ENCODE results near the gene ILDR1. TPM values are rescaled to one million over a fixed set of nuclear protein-coding genes. Genes with fewer than 3 reads are reported as not detected.

Gene ILDR1
- polyA plus RNA-seq, 2 donors: 1.9 to 2.6 TPM

DNA sequence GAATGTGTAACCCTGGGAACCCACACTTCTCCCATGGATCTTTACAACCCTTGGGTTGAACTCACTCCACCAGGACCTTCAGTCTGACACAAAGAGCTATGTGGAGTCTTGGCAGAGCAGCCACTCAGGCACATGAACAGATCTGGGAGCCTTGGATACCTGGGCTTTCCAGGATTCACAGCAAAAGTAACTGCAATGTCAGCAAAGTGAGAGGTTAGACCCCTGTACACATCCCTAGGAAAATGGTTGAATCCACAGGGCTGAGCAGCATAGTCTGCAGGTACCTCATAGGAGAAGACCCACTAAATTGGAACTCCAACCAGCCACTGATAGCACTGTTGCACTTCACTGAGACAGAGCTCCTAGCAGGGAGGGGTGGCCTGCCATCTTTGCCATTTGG lies 59.6 kb downstream of the ILDR1 start:
- Histone ChIP-seq H3K9me3 (ENCODE audit: control insufficient read depth in 2 of 2, insufficient read depth in 1 of 2, low read depth in 1 of 2, low read length in 1 of 2) (no peaks in the 10 kb centered on the region), H3K4me3 (ENCODE audit: low read depth in 1 of 2, low read length in 2 of 2) (no peak overlapping the region), H3K4me1 (ENCODE audit: control insufficient read depth in 2 of 2, insufficient read depth in 2 of 2, low read length in 1 of 2) (no peaks in the 10 kb centered on the region), H3K27ac (ENCODE audit: low read depth in 2 of 2, low read length in 1 of 2) (no peak overlapping the region), H3K27me3 (ENCODE audit: control insufficient read depth in 1 of 2, insufficient read depth in 2 of 2, low read length in 2 of 2) (no peaks in the 10 kb centered on the region), H3K36me3 (ENCODE audit: control insufficient read depth in 2 of 2, insufficient read depth in 2 of 2, low read length in 1 of 2) (no peaks in the 10 kb centered on the region)

DNA sequence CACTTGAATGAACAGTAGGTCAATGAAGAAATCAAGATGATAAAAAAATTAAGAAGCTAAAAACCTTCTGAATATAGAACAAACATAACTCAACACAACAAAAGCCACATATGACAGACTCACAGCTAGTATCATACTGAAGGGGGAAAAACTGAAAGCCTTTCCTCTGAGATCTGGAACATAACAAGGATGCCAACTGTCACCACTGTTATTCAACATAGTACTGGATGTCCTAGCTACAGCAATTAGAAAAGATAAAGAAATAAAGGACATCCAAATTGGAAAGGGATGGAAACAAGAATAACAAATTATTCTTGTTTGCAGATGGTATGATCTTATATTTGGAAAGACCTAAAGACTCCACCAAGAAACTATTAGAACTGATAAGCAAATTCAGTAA lies 60.8 kb downstream of the ILDR1 start:
- Histone ChIP-seq H3K4me1 (ENCODE audit: control insufficient read depth in 2 of 2, insufficient read depth in 2 of 2, low read length in 1 of 2) (no peaks in the 10 kb centered on the region), H3K27ac (ENCODE audit: low read depth in 2 of 2, low read length in 1 of 2) (no peak overlapping the region), H3K36me3 (ENCODE audit: control insufficient read depth in 2 of 2, insufficient read depth in 2 of 2, low read length in 1 of 2) (no peaks in the 10 kb centered on the region), H3K27me3 (ENCODE audit: control insufficient read depth in 1 of 2, insufficient read depth in 2 of 2, low read length in 2 of 2) (no peaks in the 10 kb centered on the region), H3K9me3 (ENCODE audit: control insufficient read depth in 2 of 2, insufficient read depth in 1 of 2, low read depth in 1 of 2, low read length in 1 of 2) (no peaks in the 10 kb centered on the region), H3K4me3 (ENCODE audit: low read depth in 1 of 2, low read length in 2 of 2) (no peak overlapping the region)

DNA sequence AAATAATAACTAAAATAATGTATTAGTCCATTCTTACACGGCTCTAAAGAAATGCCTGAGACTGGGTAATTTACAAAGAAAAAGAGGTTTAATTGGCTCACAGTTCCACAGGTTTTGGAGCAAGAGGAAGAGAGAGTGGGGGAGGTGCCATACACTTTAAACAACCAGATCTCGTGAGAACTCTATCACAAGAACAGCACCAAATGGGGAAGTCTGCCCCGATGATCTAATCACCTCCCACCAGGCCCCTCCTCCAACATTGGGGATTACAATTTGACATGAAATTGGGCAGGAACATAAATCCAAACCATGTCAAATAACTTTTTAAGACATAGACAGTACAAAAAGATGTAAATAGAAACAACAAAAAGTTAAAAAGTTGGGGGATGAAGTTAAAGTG lies 63.2 kb downstream of the ILDR1 start:
- H3K4me1 ChIP-seq (ENCODE audit: control insufficient read depth in 2 of 2, insufficient read depth in 2 of 2, low read length in 1 of 2): no peaks in the 10 kb centered on the region
- H3K4me3 ChIP-seq (ENCODE audit: low read depth in 1 of 2, low read length in 2 of 2): no peak overlapping the region
- no peak overlapping the region for H3K27ac ChIP-seq (ENCODE audit: low read depth in 2 of 2, low read length in 1 of 2)
- H3K27me3 ChIP-seq (ENCODE audit: control insufficient read depth in 1 of 2, insufficient read depth in 2 of 2, low read length in 2 of 2): no peaks in the 10 kb centered on the region
- no peaks in the 10 kb centered on the region for H3K36me3 ChIP-seq (ENCODE audit: control insufficient read depth in 2 of 2, insufficient read depth in 2 of 2, low read length in 1 of 2)
- no peaks in the 10 kb centered on the region for H3K9me3 ChIP-seq (ENCODE audit: control insufficient read depth in 2 of 2, insufficient read depth in 1 of 2, low read depth in 1 of 2, low read length in 1 of 2)
- 73 to 76% methylated on average over 3 of the region's 3 CpGs for WGBS, 2 donors

DNA sequence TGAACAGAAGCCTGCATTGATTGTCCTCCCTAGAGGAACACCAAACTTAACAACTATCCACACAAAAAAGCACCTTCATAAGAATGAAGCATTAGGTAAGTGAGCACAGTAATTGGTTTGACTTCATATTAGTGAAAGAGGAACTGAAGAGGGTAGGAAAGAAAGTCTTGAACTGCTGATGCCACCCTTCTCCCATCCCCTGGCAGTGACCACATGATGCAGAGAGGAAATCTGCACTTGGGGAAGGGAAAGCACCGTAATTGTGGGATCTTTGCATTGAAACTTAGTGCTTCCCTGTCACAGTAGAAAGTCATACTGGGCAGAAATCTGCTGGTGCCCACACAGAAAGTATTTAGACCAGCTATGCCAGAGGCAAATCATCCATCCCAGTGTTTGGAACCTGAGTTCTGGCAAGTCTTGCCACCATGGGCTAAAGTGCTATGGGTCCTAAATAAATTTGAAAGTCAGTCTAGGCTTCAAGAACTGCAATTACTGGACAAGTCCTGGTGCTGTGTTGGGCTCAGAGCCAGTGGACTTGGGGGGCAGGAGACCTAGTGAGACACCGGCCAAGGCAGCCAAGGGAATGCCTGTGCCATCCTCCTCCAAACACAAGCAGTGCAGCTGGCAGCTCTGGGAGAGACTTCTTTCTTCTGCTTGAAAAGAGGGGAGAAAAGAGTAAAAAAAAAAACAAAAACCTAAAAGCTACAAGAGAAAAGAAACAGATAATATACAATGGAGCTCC lies 64.2 kb downstream of the ILDR1 start:
- 85 to 89% methylated on average over 2 of the region's 2 CpGs for WGBS, 2 donors
- H3K27ac ChIP-seq (ENCODE audit: low read depth in 2 of 2, low read length in 1 of 2): no peak overlapping the region

DNA sequence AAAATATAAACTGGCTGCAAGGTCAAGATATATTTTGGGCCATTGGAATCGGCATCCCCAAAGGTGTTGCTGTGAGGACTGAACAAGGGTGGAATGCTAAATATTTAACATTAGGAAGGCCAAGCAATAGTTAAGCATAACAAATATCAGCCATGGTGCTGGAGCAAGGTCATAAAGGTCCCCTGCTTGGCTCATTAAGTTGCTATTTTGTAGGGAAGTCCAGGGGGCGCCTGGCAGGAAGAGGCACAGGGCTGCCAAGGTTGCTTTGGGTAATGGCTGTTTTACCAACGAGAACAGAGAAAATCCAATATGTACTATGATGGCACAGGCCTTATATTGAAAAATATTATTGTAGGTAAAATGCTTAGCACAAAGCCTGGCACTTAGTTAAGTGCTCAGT lies 65.7 kb downstream of the ILDR1 start:
- H3K27ac ChIP-seq (ENCODE audit: low read depth in 2 of 2, low read length in 1 of 2): no peak overlapping the region
- H3K4me3 ChIP-seq (ENCODE audit: low read depth in 1 of 2, low read length in 2 of 2): no peak overlapping the region
- H3K27me3 ChIP-seq (ENCODE audit: control insufficient read depth in 1 of 2, insufficient read depth in 2 of 2, low read length in 2 of 2): no peaks in the 10 kb centered on the region
- no peaks in the 10 kb centered on the region for H3K4me1 ChIP-seq (ENCODE audit: control insufficient read depth in 2 of 2, insufficient read depth in 2 of 2, low read length in 1 of 2)
- peaks cover 0 to 2% of the 10 kb centered on the region in 2 donors for H3K9me3 ChIP-seq (ENCODE audit: control insufficient read depth in 2 of 2, insufficient read depth in 1 of 2, low read depth in 1 of 2, low read length in 1 of 2)
- H3K36me3 ChIP-seq (ENCODE audit: control insufficient read depth in 2 of 2, insufficient read depth in 2 of 2, low read length in 1 of 2): no peaks in the 10 kb centered on the region
- 78 to 79% methylated on average over 3 of the region's 3 CpGs for WGBS, 2 donors

More for the DNA sequence above, 64.2 kb downstream of the ILDR1 start:
- H3K27me3 ChIP-seq (ENCODE audit: control insufficient read depth in 1 of 2, insufficient read depth in 2 of 2, low read length in 2 of 2): no peaks in the 10 kb centered on the region
- no peak overlapping the region for H3K4me3 ChIP-seq (ENCODE audit: low read depth in 1 of 2, low read length in 2 of 2)
- no peaks in the 10 kb centered on the region for H3K9me3 ChIP-seq (ENCODE audit: control insufficient read depth in 2 of 2, insufficient read depth in 1 of 2, low read depth in 1 of 2, low read length in 1 of 2)
- H3K36me3 ChIP-seq (ENCODE audit: control insufficient read depth in 2 of 2, insufficient read depth in 2 of 2, low read length in 1 of 2): no peaks in the 10 kb centered on the region
- no peaks in the 10 kb centered on the region for H3K4me1 ChIP-seq (ENCODE audit: control insufficient read depth in 2 of 2, insufficient read depth in 2 of 2, low read length in 1 of 2)

DNA sequence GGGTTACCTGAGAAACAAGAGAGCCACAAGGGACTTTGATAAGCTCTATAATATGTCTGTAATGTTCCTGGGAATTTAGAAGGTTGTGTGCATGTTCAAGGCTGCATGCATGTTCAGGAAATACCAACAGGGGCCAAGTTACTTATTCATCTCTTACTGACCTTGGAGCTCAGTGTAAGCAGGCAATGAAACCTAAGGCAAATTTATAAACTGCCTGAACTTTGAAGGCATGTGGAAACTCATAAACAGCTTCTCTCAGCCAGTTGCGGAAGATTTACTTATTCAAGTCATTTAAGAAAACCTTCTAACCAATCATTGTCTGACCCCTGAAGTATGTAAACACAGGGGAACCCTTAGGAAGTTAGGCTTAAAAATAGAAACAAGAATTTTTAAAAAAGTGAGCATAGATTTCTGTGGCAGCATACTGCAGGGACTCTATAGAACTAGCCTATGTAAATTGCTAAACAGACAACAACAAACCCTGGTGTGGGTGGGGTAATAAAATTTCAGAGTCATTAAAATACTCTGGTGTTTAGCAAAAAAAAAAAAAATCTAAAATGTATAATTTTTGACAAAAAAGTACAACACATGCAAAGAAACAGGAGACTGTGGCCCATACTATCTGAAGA lies 70.6 kb downstream of the ILDR1 start:
- H3K4me1 ChIP-seq (ENCODE audit: control insufficient read depth in 2 of 2, insufficient read depth in 2 of 2, low read length in 1 of 2): no peaks in the 10 kb centered on the region
- WGBS, 2 donors: 20 to 67% methylated on average over 1 of the region's 1 CpG
- H3K27ac ChIP-seq (ENCODE audit: low read depth in 2 of 2, low read length in 1 of 2): no peak overlapping the region
- H3K36me3 ChIP-seq (ENCODE audit: control insufficient read depth in 2 of 2, insufficient read depth in 2 of 2, low read length in 1 of 2): no peaks in the 10 kb centered on the region
- no peak overlapping the region for H3K4me3 ChIP-seq (ENCODE audit: low read depth in 1 of 2, low read length in 2 of 2)
- peaks cover 0 to 2% of the 10 kb centered on the region in 2 donors for H3K9me3 ChIP-seq (ENCODE audit: control insufficient read depth in 2 of 2, insufficient read depth in 1 of 2, low read depth in 1 of 2, low read length in 1 of 2)
- H3K27me3 ChIP-seq (ENCODE audit: control insufficient read depth in 1 of 2, insufficient read depth in 2 of 2, low read length in 2 of 2): no peaks in the 10 kb centered on the region

DNA sequence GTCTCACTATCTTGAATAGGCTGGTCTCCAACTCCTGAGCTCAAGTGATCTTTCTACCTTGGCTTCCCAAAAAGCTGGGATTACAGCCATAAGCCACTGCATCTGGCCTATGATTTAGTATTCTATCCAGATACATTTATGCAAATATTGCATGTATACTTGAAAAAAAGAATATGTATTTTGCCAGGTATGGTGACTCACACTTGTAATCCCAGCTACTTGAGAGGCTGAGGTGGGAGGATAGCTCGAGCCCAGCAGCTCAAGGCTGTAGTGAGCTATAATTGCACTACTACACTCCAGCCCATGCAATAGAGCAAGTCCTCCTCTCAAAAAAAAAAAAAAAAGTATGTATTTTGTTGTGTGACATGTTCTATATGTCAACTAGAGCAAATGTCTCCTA lies 73.4 kb downstream of the ILDR1 start:
- H3K4me1 ChIP-seq (ENCODE audit: control insufficient read depth in 2 of 2, insufficient read depth in 2 of 2, low read length in 1 of 2): no peaks in the 10 kb centered on the region
- H3K9me3 ChIP-seq (ENCODE audit: control insufficient read depth in 2 of 2, insufficient read depth in 1 of 2, low read depth in 1 of 2, low read length in 1 of 2): peaks cover 0 to 2% of the 10 kb centered on the region in 2 donors
- no peaks in the 10 kb centered on the region for H3K36me3 ChIP-seq (ENCODE audit: control insufficient read depth in 2 of 2, insufficient read depth in 2 of 2, low read length in 1 of 2)
- 51 to 77% methylated on average over 1 of the region's 1 CpG for WGBS, 2 donors
- no peak overlapping the region for H3K27ac ChIP-seq (ENCODE audit: low read depth in 2 of 2, low read length in 1 of 2)
- H3K4me3 ChIP-seq (ENCODE audit: low read depth in 1 of 2, low read length in 2 of 2): no peak overlapping the region
- H3K27me3 ChIP-seq (ENCODE audit: control insufficient read depth in 1 of 2, insufficient read depth in 2 of 2, low read length in 2 of 2): no peaks in the 10 kb centered on the region

DNA sequence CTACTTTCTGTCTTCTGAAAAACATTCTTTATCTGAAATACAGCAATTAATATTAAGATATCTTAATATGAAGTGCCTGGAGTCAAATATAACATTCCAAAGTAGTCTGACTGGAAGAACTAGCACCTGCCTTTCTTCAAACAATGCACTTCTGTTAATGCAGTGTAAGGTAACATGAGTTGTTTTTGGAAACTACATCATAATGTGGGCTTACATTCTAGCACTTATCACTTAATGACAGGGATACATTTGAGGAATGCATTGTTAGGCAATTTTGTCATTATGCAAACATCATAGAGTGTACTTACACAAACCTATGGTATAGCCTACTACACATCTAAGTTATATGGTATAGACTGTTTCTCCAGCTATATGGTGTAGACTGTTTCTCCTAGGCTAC lies 78.6 kb downstream of the ILDR1 start:
- Histone ChIP-seq H3K4me3 (ENCODE audit: low read depth in 1 of 2, low read length in 2 of 2) (no peak overlapping the region), H3K9me3 (ENCODE audit: control insufficient read depth in 2 of 2, insufficient read depth in 1 of 2, low read depth in 1 of 2, low read length in 1 of 2) (no peaks in the 10 kb centered on the region), H3K36me3 (ENCODE audit: control insufficient read depth in 2 of 2, insufficient read depth in 2 of 2, low read length in 1 of 2) (no peaks in the 10 kb centered on the region), H3K4me1 (ENCODE audit: control insufficient read depth in 2 of 2, insufficient read depth in 2 of 2, low read length in 1 of 2) (no peaks in the 10 kb centered on the region), H3K27ac (ENCODE audit: low read depth in 2 of 2, low read length in 1 of 2) (no peak overlapping the region), H3K27me3 (ENCODE audit: control insufficient read depth in 1 of 2, insufficient read depth in 2 of 2, low read length in 2 of 2) (no peaks in the 10 kb centered on the region)

DNA sequence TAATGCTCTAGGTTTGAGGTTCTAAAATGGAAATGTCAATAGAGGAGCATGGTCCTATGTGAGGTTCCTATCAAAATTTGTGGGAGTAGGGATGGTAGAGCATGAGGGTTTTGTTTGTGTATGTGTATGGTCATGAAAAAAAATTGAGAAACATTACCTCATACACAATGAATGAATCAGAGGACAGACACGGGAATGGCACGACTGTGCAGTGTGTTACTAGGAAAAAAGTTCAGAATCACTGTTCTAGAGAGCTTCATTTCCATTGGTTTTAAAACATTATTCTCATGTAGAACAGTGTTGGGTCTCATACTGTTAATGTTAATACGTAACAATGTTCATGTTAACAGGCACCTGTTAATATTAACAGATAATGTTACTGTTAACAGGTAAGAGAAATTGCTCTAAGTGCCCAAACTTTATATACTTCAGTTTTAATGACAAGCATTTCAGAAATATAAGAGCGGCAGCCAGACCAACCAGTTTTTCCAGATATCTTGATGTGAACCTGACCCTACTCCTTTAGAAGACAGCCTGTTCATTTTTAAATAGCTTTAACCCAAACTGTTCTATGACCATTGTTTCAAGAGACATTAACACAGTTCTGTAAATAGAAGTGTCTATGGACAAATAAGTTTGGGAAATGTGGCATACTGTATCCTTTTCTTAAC lies 79.8 kb downstream of the ILDR1 start:
- no peaks in the 10 kb centered on the region for H3K36me3 ChIP-seq (ENCODE audit: control insufficient read depth in 2 of 2, insufficient read depth in 2 of 2, low read length in 1 of 2)
- no peak overlapping the region for H3K4me3 ChIP-seq (ENCODE audit: low read depth in 1 of 2, low read length in 2 of 2)
- H3K27ac ChIP-seq (ENCODE audit: low read depth in 2 of 2, low read length in 1 of 2): no peak overlapping the region
- no peaks in the 10 kb centered on the region for H3K9me3 ChIP-seq (ENCODE audit: control insufficient read depth in 2 of 2, insufficient read depth in 1 of 2, low read depth in 1 of 2, low read length in 1 of 2)
- no peaks in the 10 kb centered on the region for H3K4me1 ChIP-seq (ENCODE audit: control insufficient read depth in 2 of 2, insufficient read depth in 2 of 2, low read length in 1 of 2)
- 52 to 61% methylated on average over 4 of the region's 4 CpGs for WGBS, 2 donors
- no peaks in the 10 kb centered on the region for H3K27me3 ChIP-seq (ENCODE audit: control insufficient read depth in 1 of 2, insufficient read depth in 2 of 2, low read length in 2 of 2)

DNA sequence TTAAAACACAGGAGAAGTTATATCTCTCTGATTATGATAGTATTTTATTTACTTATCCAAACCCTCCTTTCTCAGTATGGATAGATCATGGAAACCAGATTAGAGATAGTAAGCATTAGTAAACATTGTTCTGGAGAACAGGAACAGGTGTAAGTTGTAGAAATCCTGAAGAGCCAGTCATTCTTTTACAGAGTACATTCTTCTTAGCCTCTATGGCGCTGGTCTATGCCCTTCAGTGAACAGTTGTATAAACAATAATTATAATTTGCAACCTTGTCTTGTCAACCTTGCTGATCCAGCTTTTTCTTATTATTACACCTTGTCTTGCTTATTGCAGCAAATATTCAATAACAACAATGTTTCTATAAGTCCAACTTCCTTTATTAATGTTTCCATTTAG lies 80.5 kb downstream of the ILDR1 start:
- 55 to 68% methylated on average over 1 of the region's 1 CpG for WGBS, 2 donors
- no peak overlapping the region for H3K27ac ChIP-seq (ENCODE audit: low read depth in 2 of 2, low read length in 1 of 2)

More for the DNA sequence above, 80.5 kb downstream of the ILDR1 start:
- Histone ChIP-seq H3K4me3 (ENCODE audit: low read depth in 1 of 2, low read length in 2 of 2) (no peak overlapping the region), H3K9me3 (ENCODE audit: control insufficient read depth in 2 of 2, insufficient read depth in 1 of 2, low read depth in 1 of 2, low read length in 1 of 2) (no peaks in the 10 kb centered on the region), H3K4me1 (ENCODE audit: control insufficient read depth in 2 of 2, insufficient read depth in 2 of 2, low read length in 1 of 2) (no peaks in the 10 kb centered on the region), H3K27me3 (ENCODE audit: control insufficient read depth in 1 of 2, insufficient read depth in 2 of 2, low read length in 2 of 2) (no peaks in the 10 kb centered on the region), H3K36me3 (ENCODE audit: control insufficient read depth in 2 of 2, insufficient read depth in 2 of 2, low read length in 1 of 2) (no peaks in the 10 kb centered on the region)

All from esophagus (tissue), 2 donors.